CD4-positive, alpha-beta T cell treated with Interleukin-1 beta for 1 hour (primary cell): ENCODE results near the gene SETD9.

Experiments used
- DNase-seq, 2 donors: peaks; one replicate each; pipeline ENCODE4 v3.0.0-alpha.2; 2020 to 2022

Gene SETD9

DNA sequence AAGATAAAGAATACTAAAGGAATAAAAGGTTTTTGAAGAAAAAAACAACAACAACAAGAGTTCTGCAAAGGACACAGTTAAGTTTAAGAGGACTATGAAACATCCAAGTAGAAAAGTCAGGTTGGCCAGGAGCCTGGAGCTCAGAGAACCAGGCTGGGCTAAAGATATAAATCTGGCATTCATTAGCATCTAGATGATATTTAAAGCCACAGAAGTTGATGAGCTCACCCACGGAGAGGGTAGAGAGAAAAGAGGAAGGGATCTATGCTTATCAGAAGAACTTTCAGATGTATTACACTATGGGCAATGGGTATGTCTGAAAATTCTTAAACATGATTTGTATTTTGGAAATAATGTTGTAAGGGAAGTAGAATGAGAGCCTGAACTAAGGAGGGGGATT is 32.6 kb downstream of the SETD9 start:
- DNase-seq = no peak

DNA sequence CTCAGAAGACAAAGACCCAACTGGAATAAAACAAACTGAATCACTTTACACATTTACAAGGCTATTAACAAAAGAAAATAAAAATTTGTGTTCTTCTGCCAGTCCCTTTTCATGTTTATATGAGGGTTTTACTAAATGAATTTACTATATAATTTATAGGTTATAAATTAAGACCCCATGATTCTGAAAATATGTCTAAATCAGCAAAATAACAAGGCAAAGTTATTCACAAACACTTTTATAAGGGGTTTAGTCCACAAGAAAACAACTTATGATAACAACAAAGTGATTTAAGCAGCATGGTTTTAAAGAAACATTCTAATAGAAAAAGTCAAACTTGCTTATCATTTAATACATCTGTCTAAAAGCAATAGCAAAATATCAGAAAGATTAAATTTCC is 37.7 kb downstream of the SETD9 start:
- DNase-seq = no peak

DNA sequence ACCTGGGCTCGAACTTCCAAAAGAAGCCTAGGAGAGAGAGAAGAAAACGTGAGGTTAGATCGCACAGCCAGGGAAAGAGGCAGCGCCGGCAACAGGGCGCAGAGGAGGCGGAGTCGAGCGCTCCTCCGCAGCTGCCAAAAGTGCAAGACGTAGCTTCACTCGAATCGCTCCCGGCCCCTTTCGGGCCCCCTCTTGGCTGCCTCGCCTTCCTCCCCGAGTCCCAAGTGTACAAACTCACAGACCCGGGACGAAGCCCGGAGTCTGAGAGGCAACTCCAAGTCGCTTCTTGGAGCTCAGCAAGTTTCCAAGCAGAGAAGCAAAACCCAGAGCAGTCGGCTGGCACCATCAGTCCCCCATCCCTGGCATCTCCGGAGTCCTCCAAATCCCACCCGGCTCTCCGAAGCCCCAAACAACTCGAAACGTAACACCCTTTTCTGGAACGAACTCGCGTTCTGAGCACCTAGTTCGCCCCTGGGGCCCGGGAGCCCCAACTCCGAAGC is 41.3 kb downstream of the SETD9 start:
- DNase-seq = peak; percentile 42 to 44

DNA sequence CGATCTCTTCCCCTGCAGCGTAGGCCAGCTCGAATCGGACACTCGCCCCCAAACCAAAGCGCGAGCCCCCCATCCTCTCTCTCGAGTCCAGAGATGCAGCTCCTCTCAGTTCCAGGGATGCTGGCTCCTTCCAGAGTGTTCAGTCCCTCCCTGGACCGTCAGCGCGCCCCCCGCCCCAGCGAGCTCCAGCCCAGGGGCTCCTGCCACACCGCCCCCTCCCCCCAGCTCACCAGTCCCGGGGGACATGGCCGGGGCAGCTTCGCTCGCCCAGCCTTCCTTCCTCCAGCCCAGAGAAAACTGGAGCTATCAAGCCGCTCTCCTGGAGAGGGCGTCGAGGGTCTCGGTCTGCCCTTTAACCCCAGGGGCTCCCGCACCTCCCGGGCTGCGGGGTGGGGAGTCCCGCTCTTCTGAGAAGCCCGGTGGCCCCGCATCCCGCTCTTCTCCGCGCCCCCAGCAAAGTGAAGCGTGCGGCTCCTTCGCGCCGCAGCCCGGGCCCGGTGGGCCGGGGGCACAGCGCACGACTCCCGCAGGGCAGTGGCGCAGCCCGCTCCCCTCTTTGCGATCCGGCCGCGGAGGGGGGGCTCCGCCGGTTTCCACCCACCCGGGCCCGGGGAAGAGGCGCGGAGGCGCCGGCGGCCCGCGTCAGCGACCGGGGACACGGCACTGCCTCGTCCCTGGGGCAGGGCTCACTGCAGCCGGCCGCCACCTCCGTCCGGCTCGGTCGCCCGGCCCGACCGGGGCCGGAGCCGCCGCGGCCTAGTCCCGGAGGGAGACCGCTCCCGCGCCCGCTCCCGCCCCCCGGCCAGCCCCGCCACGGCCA is 41.9 kb downstream of the SETD9 start:
- DNase-seq = peak; percentile 4 to 27

DNA sequence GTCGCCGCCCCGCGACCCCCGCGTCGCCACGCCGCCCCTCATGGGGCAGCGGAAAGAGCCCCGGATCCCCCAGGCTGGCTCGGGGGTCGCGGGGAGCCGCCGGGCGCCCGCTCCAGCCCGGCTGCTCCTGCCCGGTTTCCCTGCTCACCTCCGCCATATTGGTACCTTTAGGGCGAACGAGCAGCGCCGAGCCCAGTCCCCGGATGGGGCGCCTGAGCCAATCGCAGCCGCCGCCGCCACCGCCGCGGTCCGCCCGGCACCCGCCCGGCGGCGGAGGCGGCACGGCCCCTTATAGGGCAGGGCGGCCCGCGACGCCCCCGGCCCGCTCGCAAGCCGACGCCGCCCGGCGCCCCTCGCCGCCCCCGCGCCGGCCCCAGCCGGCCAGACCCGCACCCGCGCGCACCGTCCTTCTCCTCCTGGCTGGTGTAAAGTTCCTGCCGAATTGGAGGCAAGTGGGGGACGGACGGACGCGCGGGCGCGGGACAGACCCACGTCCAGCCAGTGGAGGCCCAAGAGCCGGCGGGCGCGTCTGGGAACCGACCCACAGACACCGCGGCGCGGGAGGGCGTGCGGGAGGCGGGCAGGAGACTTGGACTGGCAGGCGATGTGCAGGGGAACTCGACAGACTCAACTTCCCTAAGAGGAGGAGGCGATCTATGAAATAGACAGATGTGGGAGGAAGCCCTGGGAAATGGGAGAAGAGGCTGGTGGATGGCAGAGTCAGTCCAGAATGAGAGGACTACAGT is 42.7 kb downstream of the SETD9 start, which contains the start of gene MIER3:
Gene MIER3, minus strand, starts transcription at position 178 of the 746 bp plus-strand sequence. Its CDS starts 21 bp downstream, at position 157.
- DNase-seq = peak; percentile 76 to 82

DNA sequence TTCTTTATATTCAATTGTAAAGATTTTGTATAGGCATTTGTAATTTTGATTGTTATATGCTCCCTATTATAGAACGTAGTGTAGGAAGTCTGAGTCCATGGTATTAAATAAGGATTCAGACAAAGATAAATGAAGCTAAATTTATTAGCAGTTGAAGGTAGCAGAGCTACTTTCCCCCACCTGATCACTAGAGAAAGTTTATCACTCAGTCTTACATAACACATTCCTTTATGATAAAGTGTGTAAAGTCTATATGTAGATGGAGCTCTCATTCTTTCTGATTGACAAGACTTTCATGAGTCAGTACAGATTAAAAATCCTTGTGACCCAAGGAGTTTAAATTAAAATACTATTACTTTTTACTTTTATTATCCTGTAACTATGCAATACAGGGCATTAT is 44.9 kb downstream of the SETD9 start:
- DNase-seq = no peak

DNA sequence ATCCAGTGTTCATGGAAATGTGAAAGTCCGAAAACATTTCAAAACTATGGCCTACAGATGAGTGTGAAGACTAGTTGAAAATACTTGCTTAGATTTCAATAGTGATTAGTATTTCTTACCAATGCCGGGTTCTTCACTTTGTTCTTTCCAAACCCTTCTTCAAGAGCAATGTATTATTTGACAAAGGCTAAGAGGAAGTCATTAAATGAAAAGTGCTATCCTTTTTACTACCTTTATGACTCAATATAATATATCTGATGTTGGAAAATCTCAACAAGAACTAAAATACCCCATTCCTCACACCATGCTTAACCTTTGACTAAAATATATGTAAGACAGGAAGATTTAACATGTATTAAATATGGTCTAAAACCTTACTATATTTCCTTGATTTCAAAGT is 49.2 kb downstream of the SETD9 start:
- DNase-seq = no peak

GRCh38 chr5:56959326-56959725 is 49.9 kb downstream of the SETD9 start:
- no peak for DNase-seq

DNA sequence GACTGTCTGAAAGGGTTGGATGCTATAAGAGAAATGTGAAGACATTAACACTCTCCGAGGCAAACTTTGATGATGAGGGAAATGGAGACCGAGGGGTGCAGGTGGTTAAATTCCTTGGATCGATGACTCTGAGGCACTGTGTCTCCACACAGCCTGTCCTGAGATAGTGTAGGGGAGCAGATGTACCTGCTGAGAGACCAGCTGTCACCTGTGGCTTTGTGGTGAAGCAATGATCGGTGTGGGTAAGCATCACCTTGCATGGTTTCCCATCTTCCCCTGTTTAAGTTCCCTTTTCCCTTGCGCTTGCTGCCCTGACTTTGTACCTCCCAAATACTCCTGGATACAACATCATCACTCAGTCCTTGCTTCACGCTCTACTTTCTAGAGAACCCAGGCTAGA is 52.4 kb downstream of the SETD9 start:
- DNase-seq = no peak

DNA sequence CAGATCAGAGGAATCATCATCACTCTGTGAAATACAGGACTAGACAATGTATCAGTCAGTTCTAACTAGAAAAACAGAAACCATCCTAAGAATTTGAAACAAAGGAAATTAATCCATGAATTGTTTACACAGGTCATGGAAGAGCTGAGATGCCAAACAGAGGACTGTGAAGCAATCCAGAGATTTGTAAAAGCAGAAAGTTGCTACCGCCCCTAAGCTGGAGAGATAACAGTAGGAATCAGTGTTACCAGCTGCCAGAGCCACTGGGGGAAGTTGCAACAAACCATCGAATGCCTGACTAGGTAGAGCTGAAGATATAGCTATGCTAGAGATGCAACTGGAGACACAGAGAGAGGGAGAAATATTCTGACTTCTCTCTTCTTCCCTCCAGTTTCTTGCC is 52.9 kb downstream of the SETD9 start:
- DNase-seq = no peak

DNA sequence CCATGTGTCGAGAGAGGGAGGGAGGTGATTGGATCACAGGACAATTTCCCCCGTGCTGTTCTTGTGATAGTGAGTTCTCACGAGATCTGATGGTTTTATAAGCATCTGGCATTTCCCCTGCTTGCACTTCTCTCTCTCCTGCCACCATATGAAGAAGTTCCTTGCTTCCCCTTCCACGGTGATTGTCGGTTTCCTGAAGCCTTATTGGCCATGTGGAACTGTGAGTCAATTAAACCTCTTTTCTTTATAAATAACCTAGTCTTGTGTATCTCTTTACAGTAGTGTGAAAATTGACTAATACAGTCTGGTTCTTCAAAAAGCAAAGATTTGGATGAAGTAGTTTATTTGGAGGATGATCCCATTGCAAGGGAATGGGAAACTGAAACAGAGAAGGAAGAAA is 53.9 kb downstream of the SETD9 start:
- no peak for DNase-seq

DNA sequence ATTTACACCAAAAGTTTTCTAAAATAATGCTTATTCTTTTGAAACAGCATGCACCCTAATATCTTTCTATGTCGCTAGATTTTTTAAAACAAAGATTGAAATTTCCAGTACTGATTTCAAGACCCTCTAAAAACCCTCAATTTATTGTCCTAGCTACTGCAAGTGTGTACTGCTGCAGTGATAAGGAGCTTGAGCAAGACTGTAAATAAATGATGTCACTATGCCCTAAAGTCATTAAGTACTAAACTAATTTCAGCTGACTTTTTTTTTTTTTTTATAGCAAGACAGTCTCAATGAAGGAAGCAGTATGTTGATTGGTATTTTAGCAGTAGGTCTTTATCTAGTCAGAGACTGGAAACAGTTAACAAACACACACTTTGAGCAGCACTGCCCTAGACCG is 54.8 kb downstream of the SETD9 start:
- no peak for DNase-seq
